Adrenal gland (tissue), 5 donors: ENCODE results near the gene C1orf116.

Source experiments
- CTCF ChIP-seq, 6 experiments: fragments of 450-650 bp in 4 of 6; fragments of 200-600 bp in 2 of 6; sonication (generic) in 1 of 6; IDR thresholded peaks; 1 replicate in 5 of 6; 2 replicates in 1 of 6; pipeline versions ENCODE4 v1.5.1 to v1.8.0; 2016 to 2021; ENCODE audit warnings: antibody characterized with exemption in 6 of 6, mild to moderate bottlenecking in 2 of 6, moderate library complexity in 1 of 6
- POLR2A ChIP-seq, 2 donors: fragments of 450-650 bp; IDR thresholded peaks; one replicate each; pipeline ENCODE4 v1.6.1; 2017; ENCODE audit warnings: antibody characterized with exemption in 2 of 2, mild to moderate bottlenecking in 2 of 2, moderate library complexity in 1 of 2
- donor health status: DM: no; HTN: no; CAD: no.

GRCh38 chr1:207004931-207005830 lies 27.4 kb downstream of the C1orf116 start:
- TF ChIP-seq CTCF (IDR thresholded peaks at IDR 0.05) (peak; percentile 58 to 79 (median 70)), POLR2A (IDR thresholded peaks at IDR 0.05) (no peak)
